Stimulated activated memory B cell treated with anti-CD40 and anti-IgM and Interleukin-4, amounts not matched to agents 10 μg/mL and 1 μg/mL and 100 μg/mL, for 72 hours (primary cell): ENCODE results near the gene CTNNA1.

Source experiments
- ATAC-seq: fragments of 150-1000 bp; cut with Tn5 transposase; 2 replicates; pipeline ENCODE4 v1.10.0; 2021
- H3K27ac Mint-ChIP-seq: one replicate; pipeline ENCODE4 v1.8.0; 2022; ENCODE audit warnings: mild to moderate bottlenecking, mixed read lengths
- H3K27me3 Mint-ChIP-seq: one replicate; pipeline ENCODE4 v1.8.0; 2022; ENCODE audit warnings: mixed read lengths
- H3K36me3 Mint-ChIP-seq: one replicate; pipeline ENCODE4 v1.8.0; 2022; ENCODE audit warnings: mixed read lengths
- H3K4me1 Mint-ChIP-seq: one replicate; pipeline ENCODE4 v1.8.0; 2022; ENCODE audit warnings: mixed read lengths
- H3K4me3 Mint-ChIP-seq: one replicate; pipeline ENCODE4 v1.8.0; 2022; ENCODE audit warnings: mild to moderate bottlenecking, moderate library complexity, mixed read lengths
- H3K9me3 Mint-ChIP-seq: one replicate; pipeline ENCODE4 v1.8.0; 2022; ENCODE audit warnings: mixed read lengths

CTNNA1 gene

DNA sequence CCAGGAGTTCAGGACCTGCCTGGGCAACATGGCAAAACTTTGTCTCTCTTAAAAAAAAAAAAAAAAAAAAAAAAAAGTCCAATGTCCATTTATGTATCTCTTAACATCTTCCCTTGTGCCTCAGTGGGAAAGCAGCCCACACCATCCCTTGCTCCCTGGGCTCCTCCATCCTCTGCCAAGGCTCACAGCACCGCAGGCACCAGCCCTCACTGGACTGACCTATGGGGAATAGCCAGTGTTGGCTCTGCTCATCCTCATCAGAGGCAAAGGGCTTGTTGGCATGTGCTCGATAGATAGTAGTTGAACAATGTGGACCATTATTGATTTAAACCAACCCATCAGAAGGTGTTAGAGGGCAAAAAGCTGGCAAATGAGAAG, 183.7 kb downstream of the CTNNA1 start:
- Mint-ChIP-seq H3K4me3 (no peak overlapping the region), H3K27me3 (no peaks in the 10 kb centered on the region), H3K4me1 (peaks cover 6% of the 10 kb centered on the region), H3K36me3 (peaks cover 82% of the 10 kb centered on the region), H3K9me3 (no peaks in the 10 kb centered on the region), H3K27ac (no peak overlapping the region)
- no peak for ATAC-seq

DNA sequence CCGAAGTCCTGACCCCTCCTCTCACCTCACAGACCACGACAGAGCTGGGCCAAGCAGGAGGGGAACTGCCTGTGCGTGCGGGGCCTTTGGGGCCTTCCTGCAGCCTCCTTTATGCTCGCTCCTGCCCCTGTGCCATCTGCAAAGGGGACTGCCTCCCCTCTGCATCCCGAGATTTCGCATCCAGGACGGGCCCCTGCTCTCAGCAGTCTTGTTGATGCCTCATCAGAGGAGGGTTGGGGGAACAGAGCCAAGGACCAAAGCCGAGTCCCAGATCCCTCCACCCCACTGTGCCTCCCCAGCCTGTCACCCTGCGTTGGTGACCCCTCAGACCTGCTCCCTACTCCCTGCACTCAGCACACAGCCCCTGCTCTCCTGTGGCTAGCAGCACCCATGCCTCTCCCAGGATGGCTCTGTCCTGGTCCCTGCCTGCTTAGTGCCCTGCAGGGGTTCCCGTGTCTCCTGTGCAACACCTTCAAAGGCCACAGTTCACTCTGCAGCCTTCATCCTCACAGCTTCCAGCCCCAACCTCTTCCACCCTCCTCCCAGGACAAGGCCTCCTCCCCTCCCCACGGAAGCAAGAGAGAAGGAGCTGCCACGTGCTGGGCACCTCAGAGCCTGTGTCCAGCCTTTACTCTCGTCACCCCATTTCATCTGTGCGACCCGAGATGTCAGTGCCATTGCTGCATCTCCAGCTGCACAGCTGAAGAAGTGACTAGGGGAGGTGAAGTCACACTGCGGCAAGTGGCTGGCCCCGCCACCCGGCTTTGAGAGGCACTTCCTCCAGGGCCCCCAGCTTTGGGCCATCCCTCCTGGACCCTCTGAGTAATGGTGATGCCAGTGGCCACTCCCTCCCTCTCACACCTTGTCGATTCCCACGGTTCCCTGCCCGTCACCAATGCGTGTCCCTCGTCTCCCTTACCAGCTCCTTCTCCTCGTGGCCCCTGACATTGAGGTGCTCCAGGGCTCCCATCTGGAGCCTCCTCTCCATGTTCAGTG, 184.5 kb downstream of the CTNNA1 start:
- Mint-ChIP-seq H3K4me3 (no peak overlapping the region), H3K9me3 (no peaks in the 10 kb centered on the region), H3K27ac (no peak overlapping the region), H3K4me1 (peaks cover 6% of the 10 kb centered on the region), H3K27me3 (no peaks in the 10 kb centered on the region), H3K36me3 (peaks cover 78% of the 10 kb centered on the region)
- peak; percentile 44 for ATAC-seq

GRCh38 chr5:138938526-138938925, 185.3 kb downstream of the CTNNA1 start:
- Mint-ChIP-seq H3K9me3 (no peaks in the 10 kb centered on the region), H3K4me3 (no peak overlapping the region), H3K27ac (no peak overlapping the region), H3K27me3 (no peaks in the 10 kb centered on the region), H3K36me3 (peaks cover 78% of the 10 kb centered on the region), H3K4me1 (peaks cover 6% of the 10 kb centered on the region)
- no peak for ATAC-seq

GRCh38 chr5:138942066-138942465, 188.8 kb downstream of the CTNNA1 start:
- H3K4me1 Mint-ChIP-seq: peaks cover 6% of the 10 kb centered on the region
- peaks cover 62% of the 10 kb centered on the region for H3K36me3 Mint-ChIP-seq
- no peak for ATAC-seq
- no peaks in the 10 kb centered on the region for H3K27me3 Mint-ChIP-seq
- H3K4me3 Mint-ChIP-seq: no peak overlapping the region
- no peaks in the 10 kb centered on the region for H3K9me3 Mint-ChIP-seq
- no peak overlapping the region for H3K27ac Mint-ChIP-seq

DNA sequence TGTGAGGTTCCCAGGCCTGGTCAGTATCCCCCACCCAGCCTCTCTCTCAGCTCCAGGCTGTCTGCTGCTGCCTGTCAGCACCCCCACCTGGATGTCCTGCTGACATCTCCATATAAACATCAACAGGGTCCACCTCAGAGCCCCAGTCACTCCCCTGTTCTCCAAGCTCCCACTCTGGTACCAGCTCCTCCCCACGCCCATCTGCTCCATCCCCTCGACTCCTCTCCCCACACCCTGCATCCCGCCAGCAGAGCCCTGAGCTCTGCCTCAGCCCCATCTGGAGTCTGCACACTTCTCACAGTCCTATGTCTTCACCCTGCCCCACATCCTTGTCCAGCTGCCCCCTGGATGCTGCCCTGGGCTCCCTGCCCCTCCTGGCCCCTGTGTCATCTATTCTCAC, 189.6 kb downstream of the CTNNA1 start:
- no peak overlapping the region for H3K4me3 Mint-ChIP-seq
- H3K36me3 Mint-ChIP-seq: peaks cover 65% of the 10 kb centered on the region
- no peak overlapping the region for H3K27ac Mint-ChIP-seq
- ATAC-seq: no peak
- peaks cover 6% of the 10 kb centered on the region for H3K4me1 Mint-ChIP-seq
- H3K27me3 Mint-ChIP-seq: no peaks in the 10 kb centered on the region
- no peaks in the 10 kb centered on the region for H3K9me3 Mint-ChIP-seq

DNA sequence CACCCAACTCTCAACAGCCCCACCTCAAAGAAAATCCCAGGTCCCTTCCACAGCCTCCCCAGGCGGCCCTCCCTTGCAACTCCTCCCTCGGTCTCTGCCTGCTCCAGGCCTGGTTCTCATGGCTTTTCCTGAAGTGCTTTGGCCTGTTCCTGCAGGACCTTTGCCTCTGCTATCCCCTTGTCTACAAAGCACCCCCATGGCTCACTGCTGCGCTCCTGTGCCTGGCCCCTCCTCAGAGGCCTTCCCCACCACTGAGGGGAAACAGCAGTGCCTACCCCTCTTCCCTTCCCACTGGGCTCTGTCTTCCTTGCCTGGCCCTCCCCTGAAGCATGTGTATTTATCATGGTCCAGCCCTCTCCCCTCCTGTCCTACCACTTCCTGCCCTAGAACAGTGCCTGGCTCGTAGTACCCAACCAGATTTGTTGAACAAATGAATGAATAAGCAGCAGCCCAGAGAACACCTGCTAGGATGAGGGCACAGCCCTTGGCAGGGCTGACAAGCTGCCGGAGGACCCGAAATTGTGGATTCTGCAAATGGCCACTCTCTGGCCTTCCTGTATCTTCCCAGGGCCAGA, 190.5 kb downstream of the CTNNA1 start:
- H3K36me3 Mint-ChIP-seq: peaks cover 60% of the 10 kb centered on the region

DNA sequence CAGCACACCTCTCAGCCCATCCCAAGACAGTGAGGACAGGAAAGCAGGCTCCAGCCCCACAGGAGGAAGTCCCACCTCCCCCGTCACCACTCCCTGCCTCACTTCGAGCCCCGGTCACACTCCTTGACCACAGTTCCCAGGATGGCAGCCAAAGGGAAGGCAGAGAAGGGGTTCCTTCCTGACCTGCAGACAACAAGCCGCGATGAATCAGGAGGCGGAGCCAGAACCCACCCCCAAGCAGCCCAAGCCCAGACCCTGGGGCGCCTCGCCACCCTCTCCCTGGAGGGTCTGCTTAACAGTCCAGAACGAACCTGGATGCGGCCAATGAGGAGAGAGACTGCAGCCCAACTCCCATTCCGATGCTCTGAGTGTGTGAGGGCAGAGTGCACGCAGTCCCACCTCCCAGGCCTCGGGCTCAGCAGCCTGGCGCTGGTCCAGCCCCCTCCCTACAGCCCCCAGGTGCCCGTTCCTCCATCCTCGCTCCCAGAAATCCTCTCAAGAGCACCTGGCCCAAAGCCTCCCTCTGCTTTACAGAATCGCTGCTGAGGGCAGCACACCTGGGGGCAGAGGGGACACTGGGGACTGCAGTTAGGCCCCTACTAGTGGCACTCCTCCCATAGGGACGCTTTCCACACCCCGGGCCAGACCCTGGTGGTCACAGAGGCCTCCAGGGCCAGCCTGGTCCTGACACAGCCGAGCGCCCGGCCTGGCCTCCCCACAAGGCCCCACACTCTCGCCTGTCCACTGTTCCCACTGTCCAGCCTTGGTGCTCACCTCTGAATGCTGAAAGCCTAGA, 191.5 kb downstream of the CTNNA1 start:
- Mint-ChIP-seq H3K4me1 (no peaks in the 10 kb centered on the region), H3K27ac (peak overlapping the region; percentile 2), H3K27me3 (no peaks in the 10 kb centered on the region), H3K36me3 (peaks cover 53% of the 10 kb centered on the region), H3K4me3 (no peak overlapping the region), H3K9me3 (no peaks in the 10 kb centered on the region)
- no peak for ATAC-seq

More for the DNA sequence above, 190.5 kb downstream of the CTNNA1 start:
- Mint-ChIP-seq H3K27me3 (no peaks in the 10 kb centered on the region), H3K27ac (peak overlapping the region; percentile 2), H3K9me3 (no peaks in the 10 kb centered on the region), H3K4me1 (no peaks in the 10 kb centered on the region), H3K4me3 (no peak overlapping the region)
- no peak for ATAC-seq

- Mint-ChIP-seq H3K4me1 (no peaks in the 10 kb centered on the region), H3K4me3 (no peak overlapping the region), H3K27me3 (no peaks in the 10 kb centered on the region), H3K27ac (no peak overlapping the region), H3K9me3 (no peaks in the 10 kb centered on the region), H3K36me3 (peaks cover 52% of the 10 kb centered on the region)
- ATAC-seq: no peak
These were observed 192.4 kb downstream of the CTNNA1 start for GRCh38 chr5:138945421-138946240.

- H3K27me3 Mint-ChIP-seq: no peaks in the 10 kb centered on the region
- no peak overlapping the region for H3K4me3 Mint-ChIP-seq
- no peaks in the 10 kb centered on the region for H3K4me1 Mint-ChIP-seq
- H3K27ac Mint-ChIP-seq: no peak overlapping the region
- peaks cover 46% of the 10 kb centered on the region for H3K36me3 Mint-ChIP-seq
- ATAC-seq: no peak
- no peaks in the 10 kb centered on the region for H3K9me3 Mint-ChIP-seq
These were observed 193.0 kb downstream of the CTNNA1 start for GRCh38 chr5:138946241-138946623.

DNA sequence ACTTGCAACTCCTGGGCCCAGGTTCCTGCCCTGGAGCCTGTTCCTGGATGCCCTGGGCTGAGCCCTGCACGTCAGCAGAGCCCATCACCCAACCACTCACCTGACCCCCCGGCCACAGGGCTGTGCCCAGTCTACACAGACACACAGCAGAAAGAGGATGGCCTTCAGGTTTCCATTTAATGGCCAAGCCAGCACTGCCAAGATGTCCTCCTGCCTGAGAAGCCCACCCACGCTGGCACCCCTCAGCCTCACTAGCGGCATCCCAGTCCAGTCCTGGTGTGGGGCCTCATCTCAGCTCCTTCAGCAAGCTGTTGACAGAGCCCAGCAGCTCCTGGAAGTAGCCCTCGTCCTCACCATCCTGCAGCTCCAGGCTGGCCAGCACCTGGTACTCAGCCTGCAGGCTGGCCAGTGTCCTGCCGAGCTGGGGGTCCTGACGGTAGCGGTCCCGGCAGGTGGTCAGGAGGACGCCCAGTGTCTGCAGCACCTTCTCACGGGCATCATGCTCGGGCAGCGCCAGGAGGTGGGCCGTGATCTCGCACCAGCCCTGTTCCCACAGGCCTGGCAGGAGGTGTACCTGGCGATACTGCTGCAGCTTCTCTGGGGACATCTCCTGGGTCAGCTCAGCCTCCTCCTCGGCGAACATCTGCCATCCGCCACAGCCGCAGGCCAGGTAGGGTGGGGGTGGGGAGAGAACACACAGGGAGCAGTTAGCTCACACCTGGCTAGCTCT, 193.8 kb downstream of the CTNNA1 start:
- H3K4me3 Mint-ChIP-seq: no peak overlapping the region
- H3K27ac Mint-ChIP-seq: no peak overlapping the region
- no peak for ATAC-seq
- H3K9me3 Mint-ChIP-seq: no peaks in the 10 kb centered on the region
- H3K27me3 Mint-ChIP-seq: no peaks in the 10 kb centered on the region
- no peaks in the 10 kb centered on the region for H3K4me1 Mint-ChIP-seq
- peaks cover 38% of the 10 kb centered on the region for H3K36me3 Mint-ChIP-seq

- no peaks in the 10 kb centered on the region for H3K9me3 Mint-ChIP-seq
- H3K4me1 Mint-ChIP-seq: peaks cover 8% of the 10 kb centered on the region
- H3K27me3 Mint-ChIP-seq: no peaks in the 10 kb centered on the region
- no peak overlapping the region for H3K27ac Mint-ChIP-seq
- ATAC-seq: no peak
- peaks cover 34% of the 10 kb centered on the region for H3K36me3 Mint-ChIP-seq
- H3K4me3 Mint-ChIP-seq: no peak overlapping the region
These were observed 194.6 kb downstream of the CTNNA1 start for GRCh38 chr5:138947780-138948179.

DNA sequence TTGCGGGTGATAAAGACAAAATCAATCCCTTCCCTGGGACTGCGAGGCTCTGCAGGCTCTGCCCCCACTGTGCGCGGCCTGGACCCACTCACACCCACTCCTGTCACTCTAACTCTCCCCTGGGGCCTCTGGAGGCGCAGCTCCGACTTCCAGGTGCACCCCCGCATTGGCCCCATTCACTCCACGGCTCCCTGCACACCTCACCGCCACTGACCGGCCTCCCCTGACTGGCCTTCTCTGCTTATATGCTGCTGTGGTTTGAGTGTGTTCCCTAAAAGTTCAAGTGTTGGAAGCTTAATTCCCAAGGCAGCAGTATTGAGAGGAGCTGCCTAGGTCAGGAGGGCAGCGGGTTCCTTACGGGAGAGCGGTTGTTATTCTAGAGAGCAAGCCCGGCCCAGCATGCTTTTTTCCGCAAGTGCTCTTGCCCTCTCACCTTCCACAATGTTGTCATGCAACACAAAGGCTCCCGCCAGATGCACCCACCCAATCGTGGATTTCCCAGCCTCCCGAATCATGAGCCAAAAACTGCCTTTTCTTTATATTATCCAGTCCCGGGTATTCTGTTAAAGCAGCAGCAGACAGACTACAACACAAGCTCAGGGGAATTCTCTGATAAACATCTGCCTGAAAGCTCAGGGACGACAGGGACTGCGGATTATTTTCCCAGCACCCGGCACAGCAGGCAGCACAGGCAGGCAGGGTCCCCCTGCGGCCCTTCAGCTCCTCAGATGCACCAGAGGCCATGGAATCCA, 195.4 kb downstream of the CTNNA1 start:
- Mint-ChIP-seq H3K4me3 (no peak overlapping the region), H3K36me3 (peaks cover 25% of the 10 kb centered on the region), H3K27me3 (no peaks in the 10 kb centered on the region), H3K9me3 (no peaks in the 10 kb centered on the region), H3K4me1 (peaks cover 16% of the 10 kb centered on the region), H3K27ac (no peak overlapping the region)
- no peak for ATAC-seq

GRCh38 chr5:138949223-138949574, 196.0 kb downstream of the CTNNA1 start:
- H3K36me3 Mint-ChIP-seq: peaks cover 20% of the 10 kb centered on the region
- no peaks in the 10 kb centered on the region for H3K27me3 Mint-ChIP-seq
- peaks cover 21% of the 10 kb centered on the region for H3K4me1 Mint-ChIP-seq
- no peak for ATAC-seq
- no peaks in the 10 kb centered on the region for H3K9me3 Mint-ChIP-seq
- H3K4me3 Mint-ChIP-seq: no peak overlapping the region
- no peak overlapping the region for H3K27ac Mint-ChIP-seq

- no peaks in the 10 kb centered on the region for H3K9me3 Mint-ChIP-seq
- H3K27me3 Mint-ChIP-seq: no peaks in the 10 kb centered on the region
- H3K27ac Mint-ChIP-seq: no peak overlapping the region
- no peak for ATAC-seq
- H3K4me1 Mint-ChIP-seq: peaks cover 21% of the 10 kb centered on the region
- no peak overlapping the region for H3K4me3 Mint-ChIP-seq
- peaks cover 18% of the 10 kb centered on the region for H3K36me3 Mint-ChIP-seq
These were observed 196.8 kb downstream of the CTNNA1 start for GRCh38 chr5:138949988-138950387.
